HepG2 (cell line): ENCODE results near the gene SLC36A2.

Source experiments
- CBFB ChIP-seq: sonication (generic); formaldehyde crosslinking; IDR thresholded peaks from 2 replicates; pipeline ENCODE4 v1.4.0; 2020; ENCODE audit warnings: missing genetic modification reagents
- FLYWCH1 ChIP-seq: sonication (generic); formaldehyde crosslinking; IDR thresholded peaks from 2 replicates; pipeline ENCODE4 v1.8.1; 2023; ENCODE audit warnings: mild to moderate bottlenecking, missing genetic modification reagents
- GZF1 ChIP-seq: sonication (generic); formaldehyde crosslinking; IDR thresholded peaks from 2 replicates; pipeline ENCODE4 v1.5.1; 2020; ENCODE audit warnings: mild to moderate bottlenecking, missing genetic modification reagents
- HDAC2 ChIP-seq: sonication (generic); formaldehyde crosslinking; IDR thresholded peaks from 2 replicates; pipeline ENCODE4 v1.4.0; 2020; ENCODE audit warnings: missing genetic modification reagents
- MAZ ChIP-seq, 2 experiments: sonication (generic) in 1 of 2; formaldehyde crosslinking in 1 of 2; IDR thresholded peaks; 2 replicates each; pipeline versions ENCODE4 v1.5.0 to v1.6.1; 2012 to 2020; ENCODE audit warnings: low read depth in 2 of 2, mild to moderate bottlenecking in 2 of 2, borderline replicate concordance in 1 of 2, improper control_type of control experiment in 1 of 2, low read length in 1 of 2, missing genetic modification reagents in 1 of 2, moderate library complexity in 1 of 2
- POLR2AphosphoS5 ChIP-seq: IDR thresholded peaks from 2 replicates; pipeline ENCODE4 v1.6.1; 2012; ENCODE audit warnings: low read depth, low read length
- SATB2 ChIP-seq: sonication (generic); formaldehyde crosslinking; IDR thresholded peaks from 2 replicates; pipeline ENCODE4 v1.5.0; 2020; ENCODE audit warnings: missing genetic modification reagents
- SIN3A ChIP-seq: IDR thresholded peaks from 2 replicates; pipeline ENCODE4 v1.6.1; 2011; ENCODE audit warnings: low read depth, mild to moderate bottlenecking, control low read depth, low read length, borderline replicate concordance
- SUZ12 ChIP-seq: fragments of 150-350 bp; IDR thresholded peaks from 2 replicates; pipeline ENCODE4 v1.6.1; 2014; ENCODE audit warnings: low read depth, low read length
- XBP1 ChIP-seq: sonication (generic); formaldehyde crosslinking; IDR thresholded peaks from 2 replicates; pipeline ENCODE4 v1.5.0; 2020; ENCODE audit warnings: missing genetic modification reagents
- ZNF263 ChIP-seq: sonication (generic); formaldehyde crosslinking; IDR thresholded peaks from 2 replicates; pipeline ENCODE4 v1.4.0; 2020; ENCODE audit warnings: missing genetic modification reagents
- ZNF878 ChIP-seq: sonication (generic); formaldehyde crosslinking; IDR thresholded peaks from 2 replicates; pipeline ENCODE4 v1.8.1; 2023; ENCODE audit warnings: mild to moderate bottlenecking, missing genetic modification reagents, moderate library complexity

- TF ChIP-seq CBFB (no peak), SUZ12 (no peak), XBP1 (CRISPR knock-in tag) (no peak), SIN3A (no peak), ZNF263 (no peak), FLYWCH1 (CRISPR knock-in tag) (no peak), SATB2 (CRISPR knock-in tag) (no peak), HDAC2 (CRISPR knock-in tag) (no peak), MAZ (IDR thresholded peaks at IDR 0.05; ENCODE audit: borderline replicate concordance, low read depth, low read length) (no peak), MAZ (CRISPR knock-in tag; IDR thresholded peaks at IDR 0.05; ENCODE audit: low read depth) (no peak), ZNF878 (CRISPR knock-in tag) (no peak), POLR2AphosphoS5 (no peak), GZF1 (CRISPR knock-in tag) (no peak)
Measured at GRCh38 chr5:151281001-151281639, 66.2 kb downstream of the SLC36A2 start.
